GM19025 (cell line): ENCODE measurements around the gene COQ8A.
"Not testable (repeated sequence)": the region's sequence is repeated elsewhere in the genome, so short reads cannot be mapped to it uniquely, and the experiment has no call there.

ENCODE experiments used
- ATAC-seq: cut with Tn5 transposase; IDR thresholded peaks from one replicate; pipeline ENCODE4 v1.9.1; 2021; ENCODE audit warnings: mild to moderate bottlenecking, low read depth, moderate library complexity; ENCODE audit not compliant: unreplicated experiment

Gene COQ8A

GRCh38 chr1:226920446-226920894, 19.6 kb upstream of the COQ8A start:
- ATAC-seq = no peak

- ATAC-seq = no peak
Observed at GRCh38 chr1:226921504-226921903, 18.6 kb upstream of the COQ8A start.

GRCh38 chr1:226929260-226930111, 10.6 kb upstream of the COQ8A start:
- ATAC-seq = not testable (repeated sequence)

- ATAC-seq = no peak
Observed at GRCh38 chr1:226934483-226935237, 5.4 kb upstream of the COQ8A start.

GRCh38 chr1:226937940-226938725, 2.0 kb upstream of the COQ8A start:
- no peak for ATAC-seq

GRCh38 chr1:226938903-226939437, 1.1 kb upstream of the COQ8A start:
- ATAC-seq = no peak

- ATAC-seq = peak; percentile 20
Observed at GRCh38 chr1:226939438-226940028, 561 bp upstream of the COQ8A start.

GRCh38 chr1:226940806-226941067, 643 bp downstream of the COQ8A start:
- ATAC-seq = no peak

GRCh38 chr1:226942392-226942791, 2.3 kb downstream of the COQ8A start:
- no peak for ATAC-seq

- no peak for ATAC-seq
Observed at GRCh38 chr1:226943156-226943555, 3.1 kb downstream of the COQ8A start.

GRCh38 chr1:226943927-226944326, 3.8 kb downstream of the COQ8A start:
- no peak for ATAC-seq

GRCh38 chr1:226945106-226945857, 5.2 kb downstream of the COQ8A start:
- no peak for ATAC-seq

- no peak for ATAC-seq
Observed at GRCh38 chr1:226945858-226946245, 5.8 kb downstream of the COQ8A start.

- ATAC-seq = no peak
Observed at GRCh38 chr1:226946285-226946684, 6.2 kb downstream of the COQ8A start.

GRCh38 chr1:226946841-226947240, 6.7 kb downstream of the COQ8A start:
- no peak for ATAC-seq

GRCh38 chr1:226948051-226948450, 8.0 kb downstream of the COQ8A start:
- ATAC-seq = no peak

- ATAC-seq = no peak
Observed at GRCh38 chr1:226948480-226948879, 8.4 kb downstream of the COQ8A start.

- no peak for ATAC-seq
Observed at GRCh38 chr1:226948996-226949395, 8.9 kb downstream of the COQ8A start.

GRCh38 chr1:226949401-226949800, 9.3 kb downstream of the COQ8A start:
- ATAC-seq = no peak

GRCh38 chr1:226950316-226950715, 10.2 kb downstream of the COQ8A start:
- no peak for ATAC-seq
